NT2/D1 (cell line): ENCODE measurements around the gene NMT2.

Experiments
- SUZ12 ChIP-seq: IDR thresholded peaks from 2 replicates; pipeline ENCODE4 v1.6.1; 2011; ENCODE audit not compliant: insufficient read length, insufficient read depth; ENCODE audit errors: extremely low read depth
- YY1 ChIP-seq: IDR thresholded peaks from 2 replicates; pipeline ENCODE4 v1.6.1; 2011; ENCODE audit not compliant: insufficient read length, insufficient read depth

GRCh38 chr10:15147594-15148392, 20.7 kb downstream of the NMT2 start:
- no peak for TF ChIP-seq SUZ12
- TF ChIP-seq YY1, result no peak
